COLO668 (cell line): ENCODE measurements around the gene KRT86.
"Not testable (repeated sequence)": the region's sequence is repeated elsewhere in the genome, so short reads cannot be mapped to it uniquely, and the experiment has no call there.

Source experiments
- DNase-seq: peaks from one replicate; lab custom pipeline; 2025; ENCODE audit not compliant: unreplicated experiment; lab: John Stamatoyannopoulos, UW

KRT86 gene

GRCh38 chr12:52251367-52252051 lies 22.9 kb upstream of the KRT86 start:
- no peak for DNase-seq

- peak; percentile 6 for DNase-seq
Measured at GRCh38 chr12:52252175-52252615, 22.2 kb upstream of the KRT86 start.

DNA sequence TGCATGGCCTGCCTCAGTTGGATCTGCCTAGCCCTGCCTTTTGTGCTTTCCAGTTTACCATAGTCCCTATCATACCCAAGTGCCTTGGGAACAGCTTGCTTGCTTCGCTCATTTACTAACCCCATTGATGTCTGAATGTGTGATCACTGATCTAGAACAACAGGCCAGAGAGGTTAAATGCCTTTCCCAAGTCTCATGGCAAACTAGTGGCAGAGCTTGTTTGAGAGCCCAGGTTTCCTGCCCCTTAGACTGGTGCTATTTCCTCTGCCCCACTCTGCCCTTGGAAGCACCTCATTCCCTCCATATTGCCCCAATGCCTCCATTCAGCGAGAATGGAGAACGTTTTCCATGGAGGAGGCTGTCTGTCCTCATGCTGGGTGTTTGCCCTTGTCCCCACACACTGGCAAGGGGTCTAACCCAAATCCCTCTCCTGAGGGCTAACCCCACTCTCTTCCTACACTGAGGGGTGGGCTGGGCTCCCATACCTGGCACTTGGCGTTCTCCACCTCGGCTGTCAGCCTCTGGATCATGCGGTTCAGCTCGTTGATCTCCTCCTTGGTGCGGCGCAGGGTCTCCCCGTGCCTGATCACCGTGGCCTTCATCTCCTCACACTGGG lies 21.6 kb upstream of the KRT86 start:
- no peak for DNase-seq

DNA sequence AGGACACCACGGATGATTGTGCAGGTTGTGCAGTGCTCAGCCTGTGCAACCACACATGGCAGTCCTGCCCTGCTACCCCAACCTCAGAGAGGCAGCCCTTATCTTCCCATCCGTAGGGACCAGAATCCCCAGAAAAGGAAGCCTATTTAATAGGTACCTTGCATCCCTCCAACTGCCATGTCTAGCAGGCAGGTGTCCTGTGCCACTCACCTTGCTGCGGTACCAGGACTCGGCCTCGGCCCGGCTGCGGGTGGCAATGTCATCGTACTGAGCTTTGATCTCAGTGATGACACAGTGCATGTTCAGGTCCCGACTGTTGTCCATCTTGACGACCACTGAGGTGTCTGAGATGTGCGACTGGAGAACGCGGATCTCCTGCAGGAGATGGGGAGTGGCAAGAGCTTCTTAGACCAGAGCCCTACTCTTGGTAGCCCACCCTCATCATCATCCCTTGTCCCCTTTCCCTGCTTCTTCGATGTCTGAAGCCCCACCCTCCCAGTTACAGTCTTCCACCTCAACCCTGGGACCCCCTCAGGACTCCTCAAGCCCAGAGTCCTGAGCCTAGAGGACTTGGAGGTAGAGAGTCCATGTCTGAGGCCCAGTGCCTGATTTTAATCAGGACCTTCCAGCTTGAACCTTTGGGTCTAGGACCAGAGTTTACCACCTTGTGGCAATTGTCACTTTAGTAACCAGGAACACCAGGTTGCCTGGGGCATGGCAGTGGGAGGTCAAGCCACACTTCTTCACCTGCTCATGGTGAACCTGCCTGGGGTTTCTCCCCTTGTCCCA lies 20.9 kb upstream of the KRT86 start:
- no peak for DNase-seq

DNA sequence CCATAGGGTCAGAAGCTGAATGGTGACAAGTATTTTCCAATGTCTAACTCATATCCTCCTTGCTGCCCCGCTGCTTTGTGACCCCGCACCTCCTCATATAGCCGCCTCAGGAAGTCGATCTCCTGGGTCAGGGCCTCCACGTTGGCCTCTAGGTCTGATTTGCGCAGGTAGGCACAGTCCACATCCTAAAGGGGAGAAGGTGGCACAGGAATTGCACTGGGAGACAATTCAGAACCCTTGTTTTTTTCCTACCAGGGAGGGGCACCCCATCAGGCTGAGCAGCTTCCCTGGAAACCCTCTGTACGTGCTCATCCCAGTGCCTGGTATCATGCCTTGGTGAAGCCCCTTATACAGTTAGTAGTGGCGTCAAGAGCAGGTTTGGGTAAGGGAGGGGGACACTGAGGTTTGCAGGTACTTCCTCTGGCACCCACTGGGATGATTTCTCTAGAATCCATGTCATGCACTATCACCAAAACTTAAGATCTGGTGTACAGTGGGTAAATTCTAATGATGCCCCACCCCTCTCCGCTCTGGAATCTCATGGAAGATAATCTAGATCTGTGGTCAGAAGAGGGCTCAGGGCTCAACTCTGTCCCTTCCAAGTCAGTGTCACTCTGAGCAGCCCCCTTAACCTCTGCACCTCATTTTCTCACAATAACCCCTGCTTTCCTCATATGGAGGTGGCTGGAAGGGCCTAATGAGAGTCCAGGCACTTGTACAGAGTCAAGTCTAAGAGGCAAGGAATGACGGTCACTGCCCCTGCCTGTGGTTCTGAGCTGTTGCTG lies 20.1 kb upstream of the KRT86 start:
- no peak for DNase-seq

- no peak for DNase-seq
Measured at GRCh38 chr12:52254965-52255751, 19.3 kb upstream of the KRT86 start.

GRCh38 chr12:52255926-52256583 lies 18.4 kb upstream of the KRT86 start:
- no peak for DNase-seq

GRCh38 chr12:52256584-52256935 lies 17.9 kb upstream of the KRT86 start:
- no peak for DNase-seq

GRCh38 chr12:52257074-52257551 lies 17.3 kb upstream of the KRT86 start:
- DNase-seq = no peak

- DNase-seq = not testable (repeated sequence)
Measured at GRCh38 chr12:52257922-52258321, 16.5 kb upstream of the KRT86 start.

GRCh38 chr12:52258335-52258901 lies 16.0 kb upstream of the KRT86 start:
- DNase-seq = no peak

DNA sequence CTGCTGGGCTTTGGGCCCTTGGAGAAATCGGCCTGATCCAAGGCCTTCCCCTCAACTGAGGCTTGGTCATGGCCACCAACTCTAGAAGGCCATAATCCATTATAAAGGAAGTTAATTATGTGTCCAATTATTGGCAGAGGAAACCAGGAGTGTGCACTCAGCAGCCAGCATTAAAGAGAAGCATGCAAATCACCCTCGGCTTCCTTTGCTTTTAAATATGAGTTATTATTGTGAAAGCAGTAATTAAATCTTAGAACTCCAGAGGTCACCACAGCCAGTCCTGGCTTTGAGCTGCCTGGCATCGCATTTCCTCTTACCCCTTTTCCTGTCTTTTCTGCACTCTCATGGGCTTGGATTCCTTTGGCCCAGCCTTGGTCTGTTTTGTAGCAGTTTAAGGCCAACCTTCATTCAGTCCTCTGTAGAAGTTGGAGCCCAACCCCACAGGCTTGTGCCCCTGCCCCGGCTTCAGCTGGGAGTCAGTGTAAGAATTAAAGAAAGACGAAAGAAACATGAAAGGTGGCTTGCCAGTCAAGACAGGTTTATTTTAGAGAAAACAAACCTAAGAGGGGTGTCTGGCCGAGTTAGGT lies 14.7 kb upstream of the KRT86 start:
- no peak for DNase-seq

GRCh38 chr12:52260361-52261207 lies 13.9 kb upstream of the KRT86 start:
- no peak for DNase-seq

- no peak for DNase-seq
Measured at GRCh38 chr12:52261208-52261484, 13.3 kb upstream of the KRT86 start.

DNA sequence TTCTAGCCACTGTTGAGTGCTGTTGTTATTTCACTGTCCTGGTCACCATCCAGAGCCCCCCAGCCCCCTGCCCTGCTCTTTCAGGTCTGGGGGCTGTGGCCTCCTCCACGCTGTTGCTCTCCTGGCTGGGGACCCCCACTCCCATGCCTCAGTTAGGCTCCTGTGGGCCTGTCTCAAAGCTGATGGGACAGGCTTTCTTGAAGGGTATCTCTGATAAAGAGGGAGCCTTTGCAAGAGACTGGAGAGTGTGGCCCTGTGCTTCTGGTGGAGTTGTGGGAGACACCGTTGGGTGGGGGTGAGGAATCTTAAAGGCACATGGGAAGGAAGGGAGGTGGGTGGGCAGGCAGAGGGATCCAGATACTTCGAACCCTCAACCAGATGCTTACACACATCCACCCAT lies 12.2 kb upstream of the KRT86 start:
- DNase-seq = no peak

- DNase-seq = no peak
Measured at GRCh38 chr12:52263761-52264434, 10.5 kb upstream of the KRT86 start.

GRCh38 chr12:52264435-52264825 lies 10.0 kb upstream of the KRT86 start:
- no peak for DNase-seq

DNA sequence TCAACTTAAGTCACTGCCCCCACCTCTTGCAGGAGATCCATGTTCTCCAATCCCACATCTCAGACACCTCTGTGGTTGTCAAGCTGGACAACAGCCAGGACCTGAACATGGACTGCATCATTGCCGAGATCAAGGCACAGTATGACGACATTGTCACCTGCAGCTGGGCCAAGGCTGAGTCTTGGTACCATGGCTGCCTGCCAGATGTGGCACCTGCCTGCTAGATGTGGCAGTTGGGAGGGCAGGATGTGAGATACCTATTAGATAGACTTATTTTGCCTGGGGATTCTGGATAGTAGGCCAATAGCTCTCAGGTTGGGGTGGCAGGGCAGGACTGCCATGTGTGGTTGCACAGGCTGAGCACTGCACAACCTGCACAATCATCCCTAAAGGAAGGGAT lies 7.9 kb upstream of the KRT86 start:
- peak; percentile 5 for DNase-seq
